Heart left ventricle (tissue), 16 donors: ENCODE data around the gene MYL2. TPM values are rescaled to one million over a fixed set of nuclear protein-coding genes. Genes with fewer than 3 reads are reported as not detected.

Source experiments
- ATAC-seq, 4 donors: fragments of 200-7000 bp; cut with Tn5 transposase; one replicate each; pipeline ENCODE4 v1.9.1; 2020 to 2022; ENCODE audit warnings: moderate library complexity in 4 of 4, mild to moderate bottlenecking in 3 of 4, moderate number of reproducible peaks in 1 of 4
- DNase-seq, 5 donors: peaks; one replicate each; pipeline ENCODE4 v3.0.0-alpha.2; 2020
- H3K27ac ChIP-seq, 12 donors: fragments of 200-600 bp; sonication (generic) in 4 of 12; one replicate each; pipeline versions ENCODE4 v1.5.0 to v1.8.0; 2016 to 2022; ENCODE audit warnings: mild to moderate bottlenecking in 2 of 12
- H3K27me3 ChIP-seq, 9 donors: fragments of 200-600 bp; sonication (generic) in 2 of 9; one replicate each; pipeline versions ENCODE4 v1.5.1 to v1.8.0; 2016 to 2022; ENCODE audit warnings: mild to moderate bottlenecking in 3 of 9
- H3K36me3 ChIP-seq, 9 donors: fragments of 200-600 bp; sonication (generic) in 2 of 9; one replicate each; pipeline versions ENCODE4 v1.5.0 to v1.8.0; 2018 to 2022; ENCODE audit warnings: mild to moderate bottlenecking in 2 of 9
- H3K4me1 ChIP-seq, 12 donors: fragments of 200-600 bp; sonication (generic) in 4 of 12; one replicate each; pipeline versions ENCODE4 v1.5.0 to v1.8.0; 2016 to 2022; ENCODE audit warnings: mild to moderate bottlenecking in 3 of 12
- H3K4me3 ChIP-seq, 12 donors: fragments of 200-600 bp; sonication (generic) in 4 of 12; one replicate each; pipeline versions ENCODE4 v1.5.0 to v1.8.0; 2017 to 2022; ENCODE audit warnings: mild to moderate bottlenecking in 9 of 12, moderate library complexity in 4 of 12
- H3K9me3 ChIP-seq, 12 donors: fragments of 200-600 bp; sonication (generic) in 4 of 12; one replicate each; pipeline versions ENCODE4 v1.5.0 to v1.8.0; 2016 to 2022; ENCODE audit warnings: mild to moderate bottlenecking in 1 of 12
- CTCF ChIP-seq, 12 donors: fragments of 200-600 bp; sonication (generic) in 4 of 12; IDR thresholded peaks; one replicate each; pipeline versions ENCODE4 v1.5.0 to v1.8.0; 2018 to 2022; ENCODE audit warnings: antibody characterized with exemption in 12 of 12, mild to moderate bottlenecking in 5 of 12
- POLR2A ChIP-seq, 2 donors: fragments of 450-650 bp; IDR thresholded peaks; one replicate each; pipeline ENCODE4 v1.6.1; 2017; ENCODE audit warnings: antibody characterized with exemption in 2 of 2, mild to moderate bottlenecking in 2 of 2, moderate library complexity in 2 of 2
- WGBS, 4 donors: extraction: QIAGEN DNeasy Blood & Tissue Kit in 2 of 4; methylation state at CpG; one replicate each; pipeline versions ENCODE4 v1.1.5 to v1.1.7; 2013 to 2018; 5-methylcytosine and 5-hydroxymethylcytosine counted together
- intact Hi-C, 10 donors: fragments of 100-400 bp; cut with DNase I; formaldehyde crosslinking; loops; one replicate each; pipeline versions ENCODE4 v1.11.1 to v1.14.2; 2022
- polyA plus RNA-seq, 2 donors: library from polyadenylated mRNA; stranded (reverse); fragments of 200-250 nt; gene quantifications; one replicate each; pipeline ENCODE4 v1.2.3, GENCODE V29; 2013
- total RNA-seq, 9 donors: library from RNA; depleted of rRNA in 2 of 9; stranded (reverse); fragments of >200 nt in 2 of 9; fragmentation: NEBNext Ultra II Directional in 3 of 9; extraction: Animal tissue kit (Norgen Biotek cat#: 25700) in 3 of 9; gene quantifications; one replicate each; pipeline versions ENCODE4 v1.1.0 to v1.2.4, GENCODE V29; 2016 to 2023
- donor health status: ischemic (EF 13 %, LVEDD 7.1; RV severe dilation, severe dysfunction).
- donor health status: healthy with polysubstance abuse.
- donor health status: DM: no; HTN: yes; CAD: no.
- donor health status: DM: no; HTN: no; CAD: no.
- donor health status: ischemic (EF 25% LVEDD 6.9; RV normal size, moderate dysfunction).
- donor health status: ischemic (EF 25% LVEDD 5.7; RV mildly dilated, moderate dysfunction).
- donor health status: healthy.
- donor health status: DM: yes; HTN: yes; CAD: no.
- donor health status: ischemic (EF 35%, LVEDD 5.7; RV mildly dilated, moderate dysfunction).
- donor health status: nonischemic (EF 11% LVEDD 7.7; RV severe dilation, severe dysfunction).
- donor health status: DM: yes; HTN: yes; CAD: no.
- donor health status: PGD.
- donor health status: ischemic (EF 29% LVEDD 5.4; RV normal size, mild dysfunction).
- donor health status: nonischemic (EF 23%, LVEDD 6.1; RV moderate dilation, normal function).

The MYL2 gene
- total and polyA plus RNA-seq, 11 donors = 9,599 to 55,783 (median 25,284) TPM

- 55 to 63% (median 57%) methylated on average over 10 of the region's 10 CpGs for WGBS, 4 donors
- intact Hi-C loops = no loop called here
- peaks cover 0 to 7% (median 0%) of the 10 kb centered on the region in 9 donors for H3K27me3 ChIP-seq
- H3K4me1 ChIP-seq = peaks cover 0 to 17% (median 1%) of the 10 kb centered on the region in 12 donors
- no peaks in the 10 kb centered on the region for H3K9me3 ChIP-seq
- H3K27ac ChIP-seq = peak overlapping the region; percentile 68 to 97 (median 90)
- H3K36me3 ChIP-seq = peaks cover 0 to 20% (median 0%) of the 10 kb centered on the region in 9 donors
- no peak for TF ChIP-seq CTCF (IDR thresholded peaks at IDR 0.05)
- DNase-seq (no peak), ATAC-seq (peak; percentile 4 to 24 (median 6))
- no peak overlapping the region for H3K4me3 ChIP-seq
Observed at GRCh38 chr12:110921262-110921661, 883 bp upstream of the MYL2 start.

GRCh38 chr12:110919720-110920119 lies 659 bp downstream of the MYL2 start:
- intact Hi-C loops = no loop called here
- 52 to 59% (median 55%) methylated on average over 5 of the region's 5 CpGs for WGBS, 4 donors

GRCh38 chr12:110917961-110918360 lies 2.4 kb downstream of the MYL2 start:
- no peak for ATAC-seq
- Histone ChIP-seq H3K9me3 (no peaks in the 10 kb centered on the region), H3K27me3 (peaks cover 0 to 3% (median 0%) of the 10 kb centered on the region in 9 donors), H3K4me1 (peaks cover 0 to 12% (median 1%) of the 10 kb centered on the region in 12 donors), H3K27ac (peak overlapping the region; percentile 56 to 97 (median 90)), H3K4me3 (peak overlapping the region; percentile 12 to 76 (median 58)), H3K36me3 (peaks cover 0 to 51% (median 12%) of the 10 kb centered on the region in 9 donors)
- TF ChIP-seq CTCF (IDR thresholded peaks at IDR 0.05) = no peak
- no peak for TF ChIP-seq POLR2A (IDR thresholded peaks at IDR 0.05)
- intact Hi-C loops = no loop called here
- 31 to 48% (median 38%) methylated on average over 7 of the region's 7 CpGs for WGBS, 4 donors
- DNase-seq = no peak

More at GRCh38 chr12:110919720-110920119, 659 bp downstream of the MYL2 start:
- Histone ChIP-seq H3K27ac (peak overlapping the region; percentile 68 to 97 (median 90)), H3K4me3 (peak overlapping the region; percentile 39 to 76 (median 58)), H3K27me3 (peaks cover 0 to 7% (median 0%) of the 10 kb centered on the region in 9 donors), H3K4me1 (peaks cover 0 to 12% (median 1%) of the 10 kb centered on the region in 12 donors), H3K9me3 (no peaks in the 10 kb centered on the region), H3K36me3 (peaks cover 0 to 34% (median 0%) of the 10 kb centered on the region in 9 donors)
- ATAC-seq (peak in 1 of 4 donors; percentile 1), DNase-seq (no peak)
- TF ChIP-seq CTCF (IDR thresholded peaks at IDR 0.05) = no peak
- peak in 1 of 2 donors; percentile 6 for TF ChIP-seq POLR2A (IDR thresholded peaks at IDR 0.05)

- H3K4me1 ChIP-seq = peaks cover 0 to 12% (median 1%) of the 10 kb centered on the region in 12 donors
- peaks cover 0 to 3% (median 0%) of the 10 kb centered on the region in 9 donors for H3K27me3 ChIP-seq
- no peak for DNase-seq
- intact Hi-C loops = no loop called here
- peaks cover 0 to 56% (median 15%) of the 10 kb centered on the region in 9 donors for H3K36me3 ChIP-seq
- no peaks in the 10 kb centered on the region for H3K9me3 ChIP-seq
- peak in 1 of 4 donors; percentile 7 for ATAC-seq
- 8 to 23% (median 19%) methylated on average over 5 of the region's 5 CpGs for WGBS, 4 donors
- TF ChIP-seq CTCF (IDR thresholded peaks at IDR 0.05) (no peak), POLR2A (IDR thresholded peaks at IDR 0.05) (no peak)
- peak overlapping the region; percentile 12 to 76 (median 58) for H3K4me3 ChIP-seq
- peak overlapping the region; percentile 56 to 97 (median 90) for H3K27ac ChIP-seq
Observed at GRCh38 chr12:110917467-110917866, 2.9 kb downstream of the MYL2 start.
